HG02571 (cell line): Measurements from ENCODE around the gene CHST11.

Source experiments
- ATAC-seq: cut with Tn5 transposase; IDR thresholded peaks from one replicate; pipeline ENCODE4 v1.9.1; 2021; ENCODE audit warnings: mild to moderate bottlenecking, moderate library complexity; ENCODE audit not compliant: unreplicated experiment

Gene CHST11

DNA sequence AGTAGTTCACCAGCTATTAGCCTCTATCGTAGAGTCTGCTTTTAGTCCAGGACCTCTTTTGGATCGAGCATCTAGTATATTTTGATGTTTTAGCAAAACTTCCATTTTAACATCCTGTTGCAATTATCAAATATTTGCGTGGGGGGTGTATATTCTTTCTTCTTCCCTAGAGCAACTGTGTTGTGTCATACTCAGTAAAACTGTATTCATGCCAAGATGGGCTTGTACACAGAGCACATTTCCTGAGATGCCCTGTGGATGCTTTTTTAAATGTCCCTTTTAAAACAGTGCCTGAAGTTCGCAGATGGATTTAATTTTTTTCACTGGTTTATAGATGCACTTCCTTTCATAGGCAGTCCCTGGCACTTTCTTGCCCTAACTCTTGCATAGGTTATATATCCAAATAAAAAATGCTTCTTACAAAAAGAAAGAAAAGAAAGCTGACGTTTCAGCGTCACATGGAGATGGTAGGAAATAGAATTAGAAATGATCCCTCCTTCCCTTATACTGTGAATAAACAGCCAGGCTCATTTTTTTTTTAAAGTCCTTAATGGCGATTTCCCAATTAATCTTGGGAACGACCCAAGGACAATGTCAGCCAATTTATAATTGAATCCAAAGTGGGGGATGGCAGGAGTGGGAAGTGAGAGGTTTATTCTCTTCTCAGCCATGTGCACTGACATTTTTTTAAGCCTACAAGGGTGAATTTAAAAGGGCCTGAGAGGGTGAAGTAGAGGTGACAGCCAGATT is 254.4 kb downstream of the CHST11 start:
- no peak for ATAC-seq

DNA sequence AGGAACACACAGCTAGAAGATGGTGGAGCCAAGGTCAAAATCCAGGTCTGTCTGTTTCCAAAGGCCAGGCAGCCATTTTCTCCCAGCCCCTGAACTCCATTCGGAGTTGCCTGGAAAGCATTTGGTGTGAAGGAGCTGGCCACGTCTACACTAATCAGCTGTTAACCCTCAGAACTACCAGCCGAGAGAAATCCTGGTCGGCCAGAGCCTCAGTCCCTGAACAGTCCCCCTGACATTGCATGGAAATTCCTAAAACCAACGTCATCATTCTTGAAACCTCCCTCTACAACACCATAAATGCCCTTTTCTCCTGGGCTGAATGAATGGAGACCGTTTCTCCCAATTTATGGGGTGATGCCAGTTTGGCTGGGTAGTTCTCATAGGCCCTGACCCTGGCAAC is 255.7 kb downstream of the CHST11 start:
- ATAC-seq: no peak

DNA sequence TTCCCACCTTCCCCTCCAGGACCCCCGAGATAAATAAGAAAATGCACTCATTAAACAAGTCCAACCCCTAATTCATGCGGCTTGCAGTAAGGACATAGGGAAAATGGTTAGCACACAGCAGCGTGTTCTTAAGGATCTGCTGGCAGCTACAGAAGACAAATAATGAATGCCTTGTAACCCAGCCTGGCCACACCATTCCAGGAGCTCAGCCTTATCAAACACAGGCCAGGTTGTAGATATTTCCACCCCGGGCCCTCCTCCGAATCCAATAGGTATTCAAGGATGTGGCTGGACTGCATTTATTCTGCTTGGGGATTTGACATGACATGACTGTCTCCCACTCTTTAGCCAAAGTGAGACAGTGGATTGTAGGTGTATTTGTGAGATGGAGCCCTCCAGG is 256.2 kb downstream of the CHST11 start:
- ATAC-seq: no peak

DNA sequence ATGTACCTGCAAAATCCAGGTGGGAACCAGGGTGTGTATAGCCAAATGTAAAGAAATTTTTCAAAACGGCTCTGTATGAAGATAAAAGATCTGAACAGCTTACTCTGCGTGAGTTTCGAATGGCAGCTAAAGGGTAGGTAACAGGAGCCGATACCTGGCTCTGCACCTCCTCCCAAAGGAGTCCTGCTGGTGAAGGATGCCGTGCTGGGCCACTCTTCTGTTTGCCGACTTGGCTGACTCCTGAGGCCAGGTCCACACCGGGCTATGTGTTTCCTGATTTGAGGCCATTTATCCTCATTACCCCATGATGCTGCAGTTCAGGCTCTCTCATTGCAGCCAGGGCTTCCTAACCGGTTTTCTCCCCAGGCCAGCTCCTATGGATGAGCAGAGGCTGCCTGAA is 256.7 kb downstream of the CHST11 start:
- ATAC-seq: no peak

DNA sequence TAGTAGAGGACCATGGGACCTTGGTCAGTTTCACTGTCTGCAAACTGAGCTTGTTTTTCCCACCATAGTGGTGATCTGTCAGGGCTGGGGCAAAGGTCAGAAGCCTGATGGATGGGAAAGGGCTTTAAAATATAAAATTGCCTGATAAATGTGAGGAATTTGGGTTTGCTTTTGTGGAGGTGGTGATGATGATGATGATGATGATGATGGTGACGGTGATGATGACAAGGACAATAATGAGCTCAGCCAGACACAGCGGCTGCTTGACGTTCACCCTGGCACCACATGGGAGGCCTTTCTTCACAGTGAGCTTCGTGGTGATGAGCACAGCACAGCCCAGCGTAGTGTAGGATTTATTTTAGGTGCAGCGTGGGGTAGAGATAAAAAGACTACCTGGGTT is 257.6 kb downstream of the CHST11 start:
- ATAC-seq: no peak

DNA sequence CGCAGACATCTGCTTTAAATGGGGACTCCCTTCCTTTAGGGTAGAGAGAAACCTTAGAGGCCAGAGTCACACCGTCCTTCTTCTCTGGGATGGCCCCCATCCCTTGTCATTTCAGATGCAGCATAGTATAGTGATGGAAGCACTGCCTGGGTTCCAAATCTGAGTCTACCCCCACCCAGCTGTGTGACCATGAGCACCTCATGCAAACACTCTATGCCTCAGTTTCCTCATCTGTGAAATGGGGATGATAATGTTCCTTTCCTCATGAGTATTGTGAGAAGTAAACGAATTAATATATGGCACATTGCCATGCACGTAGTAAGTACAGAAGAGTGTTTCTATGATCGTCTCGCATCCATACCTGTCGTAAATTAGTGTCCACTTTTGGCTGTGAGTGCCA is 259.4 kb downstream of the CHST11 start:
- ATAC-seq: no peak

DNA sequence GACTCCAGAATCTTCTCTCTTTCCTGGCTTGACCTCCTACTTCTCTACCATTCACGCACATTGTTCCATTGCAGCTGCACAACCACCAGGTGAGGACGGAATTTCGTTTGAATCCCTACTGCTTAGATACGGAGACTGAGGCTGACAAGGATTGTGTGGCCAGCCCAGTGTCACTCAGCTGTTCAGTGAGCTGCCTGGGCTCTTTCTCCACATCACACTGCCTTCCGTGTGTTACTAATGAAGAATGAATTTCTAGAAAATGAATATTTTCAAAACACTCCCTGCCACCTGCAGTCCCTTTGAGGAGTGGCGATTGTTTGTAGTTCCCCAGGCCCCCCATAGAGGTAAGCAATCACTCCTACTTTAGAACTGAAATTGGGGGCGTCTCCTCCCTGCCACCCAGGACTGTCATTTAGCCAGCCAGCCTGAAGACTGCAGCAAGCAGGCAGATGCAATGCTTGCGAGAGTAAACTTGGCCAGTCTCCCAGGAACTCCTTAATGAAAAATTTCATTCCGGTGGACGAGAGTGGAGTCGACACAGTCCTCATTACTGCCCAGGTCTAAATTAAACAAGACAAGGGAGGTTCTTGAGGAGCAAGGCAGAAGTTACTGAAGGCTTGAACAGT is 261.7 kb downstream of the CHST11 start:
- ATAC-seq: no peak

DNA sequence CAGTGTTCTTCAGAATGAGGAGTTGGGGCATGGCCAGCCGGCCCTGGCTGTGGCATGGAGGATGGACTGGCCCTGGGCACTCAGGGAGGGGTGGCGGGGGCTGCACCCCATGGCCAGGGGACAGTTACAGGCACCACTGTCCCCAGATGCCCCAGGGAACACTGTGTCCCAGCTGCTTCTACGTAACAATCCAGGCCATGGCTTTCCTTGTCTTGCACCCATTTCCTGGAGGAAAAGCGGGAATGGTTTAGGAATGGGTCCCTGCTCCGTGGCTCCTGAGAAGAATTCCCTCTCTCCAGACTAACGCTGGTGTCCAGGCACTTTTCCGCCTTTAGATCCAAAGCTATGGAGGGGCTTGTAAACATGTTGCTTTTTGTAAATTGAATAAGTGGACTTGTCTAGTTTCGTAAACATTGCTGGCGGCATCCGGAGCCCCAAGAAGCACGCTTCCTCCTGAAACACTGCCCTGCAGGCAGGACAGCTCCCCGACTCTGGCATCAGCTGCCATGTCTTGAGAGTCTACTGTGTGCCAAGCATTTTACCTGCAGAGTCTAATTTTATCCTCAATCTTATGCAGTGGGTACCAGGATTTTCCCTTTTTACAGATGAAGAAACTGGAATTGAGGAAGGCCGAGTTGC is 263.1 kb downstream of the CHST11 start:
- no peak for ATAC-seq

DNA sequence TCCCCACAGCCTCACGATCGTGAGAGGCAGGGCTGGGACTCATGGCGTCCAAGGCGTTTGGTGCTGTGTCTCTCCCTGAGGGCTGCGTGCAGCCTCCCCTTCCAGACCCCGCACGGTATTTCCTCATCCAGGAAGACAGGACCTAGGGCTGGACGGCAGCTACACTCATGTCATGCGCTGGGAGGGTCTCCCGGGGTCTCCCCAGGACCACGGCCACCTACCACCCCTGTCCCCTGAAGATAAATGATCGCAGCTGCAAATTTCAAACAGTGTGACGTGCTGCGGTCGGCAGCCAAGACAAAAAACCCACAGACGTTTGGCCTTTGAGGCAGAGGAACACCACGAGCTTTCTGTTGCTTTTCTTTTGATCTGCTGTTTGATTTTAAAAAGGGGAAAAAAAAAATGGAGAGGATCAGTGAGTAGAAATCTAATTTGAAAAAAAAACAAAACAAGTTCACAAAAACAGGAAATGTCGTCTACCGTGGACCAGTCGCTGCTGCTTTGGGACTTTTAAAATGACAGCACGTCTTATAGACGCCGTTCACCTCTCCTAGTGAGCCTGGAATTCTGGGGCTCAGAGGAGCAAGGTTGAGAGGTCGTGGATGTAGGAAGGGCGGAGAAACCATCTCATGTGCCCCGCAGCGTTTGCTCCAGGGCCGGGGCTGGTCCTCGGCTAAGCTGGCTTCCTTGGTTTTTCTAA is 263.7 kb downstream of the CHST11 start:
- no peak for ATAC-seq

DNA sequence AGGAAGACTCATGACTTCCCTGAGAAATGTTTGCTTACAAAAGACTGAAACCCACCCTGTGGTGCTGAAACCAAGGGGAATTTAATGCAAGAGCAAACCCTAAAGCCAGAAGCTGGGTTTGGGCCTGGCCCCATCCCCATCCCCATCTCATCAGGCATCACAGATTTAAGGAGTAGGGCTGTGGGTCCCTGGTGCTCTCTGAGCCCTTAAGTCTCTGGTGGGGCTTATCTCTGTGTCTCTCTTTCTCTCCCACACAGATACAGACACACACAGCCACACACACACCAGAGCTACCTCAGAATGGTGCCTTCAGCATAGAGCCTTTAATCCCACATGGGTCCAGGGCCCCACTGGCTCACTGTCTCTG is 264.3 kb downstream of the CHST11 start:
- no peak for ATAC-seq

DNA sequence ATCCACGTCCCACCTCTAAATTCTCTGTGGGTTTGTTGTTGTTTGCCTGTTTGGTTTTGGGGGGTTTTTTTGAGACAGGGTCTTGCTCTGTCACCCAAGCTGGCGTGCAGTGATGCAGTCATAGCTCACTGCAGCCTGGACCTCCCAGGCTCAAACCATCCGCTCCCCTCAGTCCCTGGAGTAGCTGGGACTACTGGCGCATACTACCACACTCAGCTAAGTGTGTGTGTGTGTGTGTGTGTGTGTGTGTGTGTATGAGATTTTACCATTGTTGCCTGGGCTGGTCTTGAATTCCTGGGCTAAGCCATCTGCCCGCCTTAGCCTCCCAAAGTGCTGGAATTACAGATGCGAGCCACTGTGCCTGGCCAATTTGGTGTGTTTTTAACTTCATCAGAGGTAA is 265.2 kb downstream of the CHST11 start:
- ATAC-seq: no peak

DNA sequence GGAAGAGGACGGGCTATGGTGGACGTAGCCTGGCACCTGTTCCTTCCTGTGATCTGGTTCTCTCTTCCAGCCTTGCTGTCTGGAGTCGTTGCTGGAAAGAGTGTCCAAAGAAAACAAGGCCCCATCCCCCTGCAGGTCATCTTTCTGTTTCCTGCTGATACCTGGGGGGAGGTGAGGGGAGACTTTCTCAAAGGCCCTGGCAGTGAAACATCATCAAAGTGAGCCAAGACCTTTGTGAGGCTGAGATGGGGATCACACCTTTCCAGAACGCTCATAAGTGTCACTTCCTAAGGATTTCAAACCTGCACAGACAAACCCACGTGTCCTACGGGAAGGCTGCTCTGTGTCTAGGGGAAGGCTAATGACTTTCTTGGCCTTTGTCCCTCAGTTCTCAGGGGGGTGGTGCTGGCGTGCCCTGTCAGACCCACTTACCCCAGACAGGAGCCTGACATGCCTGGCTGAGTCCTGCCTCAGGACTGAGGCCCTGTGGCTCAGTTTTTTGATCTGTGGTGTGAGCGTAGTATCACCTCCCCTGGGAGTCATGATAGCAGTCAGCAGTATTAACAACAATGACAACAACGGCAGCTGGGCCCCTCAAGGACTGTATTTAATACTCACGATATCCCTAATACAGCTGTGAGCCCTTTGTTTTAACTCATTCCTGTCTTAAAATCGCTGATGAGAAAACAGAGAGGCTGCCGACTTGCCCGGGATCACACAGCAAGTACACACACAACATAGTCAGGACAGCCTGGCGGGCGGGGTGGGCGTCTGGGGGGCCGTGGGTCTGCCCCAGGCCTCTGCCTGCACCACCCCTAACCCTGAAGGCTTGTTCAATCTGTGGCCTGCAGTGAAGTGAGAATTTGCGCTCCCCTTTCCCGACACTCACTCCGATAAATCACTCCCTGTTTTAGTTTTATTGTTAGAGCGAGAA is 266.1 kb downstream of the CHST11 start:
- no peak for ATAC-seq

DNA sequence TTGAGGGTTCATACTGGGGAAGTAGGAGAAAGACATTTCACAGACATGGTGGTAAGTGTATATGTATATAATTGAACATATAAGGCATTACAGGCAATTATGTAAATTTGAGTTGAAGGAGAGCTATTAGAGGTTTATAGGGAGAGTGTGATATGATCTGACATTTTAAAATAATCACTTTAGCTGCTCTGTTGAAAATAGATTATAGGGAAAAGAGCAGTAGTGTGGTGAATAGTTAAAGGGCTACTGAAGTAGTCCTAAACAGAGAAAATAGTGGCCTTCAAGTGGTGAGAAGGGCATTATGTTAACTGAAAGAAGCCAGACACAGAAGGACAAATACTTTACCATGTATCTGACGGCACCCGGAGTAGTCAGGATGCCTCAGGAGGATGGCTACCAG is 267.1 kb downstream of the CHST11 start:
- ATAC-seq: no peak

DNA sequence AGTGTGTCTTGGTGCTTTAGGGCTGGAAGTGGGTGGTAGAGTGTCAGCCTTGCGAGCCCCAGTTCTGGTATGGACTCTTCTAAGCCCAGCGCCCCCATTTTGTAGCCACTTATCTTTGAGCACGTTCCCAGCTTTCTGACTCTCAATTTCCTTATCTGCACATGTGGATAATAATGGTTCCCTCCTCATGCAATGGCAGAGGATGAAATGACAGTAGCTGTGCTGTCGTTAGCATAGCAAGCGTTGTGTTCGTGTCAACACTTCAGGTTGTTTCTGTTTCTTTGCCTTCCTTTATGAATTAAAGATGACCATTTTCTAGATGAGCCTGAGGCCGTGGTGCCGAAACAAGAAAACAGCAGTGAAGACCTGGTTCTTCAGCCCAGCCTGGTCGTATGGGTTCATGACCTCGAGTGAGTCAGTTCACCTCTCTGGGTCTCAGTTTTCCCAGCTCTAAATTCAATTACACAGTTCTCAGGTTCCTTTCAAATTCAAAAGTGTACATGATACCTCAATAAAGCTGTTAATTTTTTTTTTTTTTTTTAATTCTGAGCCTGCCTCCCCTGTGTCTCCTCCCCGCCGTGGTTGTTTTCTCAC is 268.3 kb downstream of the CHST11 start:
- ATAC-seq: no peak

DNA sequence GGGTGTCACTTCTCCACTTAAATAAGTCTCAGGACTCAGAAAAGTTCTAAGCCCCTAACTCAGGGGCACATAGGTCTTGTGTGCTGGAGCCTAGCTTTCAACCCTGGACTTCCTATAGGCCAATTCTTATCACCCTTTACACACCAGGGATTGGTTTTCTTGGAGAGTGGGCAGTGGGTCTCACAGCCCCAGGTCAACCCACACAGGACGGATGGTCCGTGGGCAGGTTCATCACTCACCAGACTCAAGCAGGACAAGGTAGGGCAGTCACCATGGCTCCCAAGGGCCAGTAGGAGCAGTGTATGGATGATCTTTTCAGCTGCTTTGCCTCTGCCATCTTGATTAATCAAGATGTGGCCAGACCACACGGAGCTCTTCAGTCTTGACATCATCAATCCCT is 268.9 kb downstream of the CHST11 start:
- no peak for ATAC-seq

DNA sequence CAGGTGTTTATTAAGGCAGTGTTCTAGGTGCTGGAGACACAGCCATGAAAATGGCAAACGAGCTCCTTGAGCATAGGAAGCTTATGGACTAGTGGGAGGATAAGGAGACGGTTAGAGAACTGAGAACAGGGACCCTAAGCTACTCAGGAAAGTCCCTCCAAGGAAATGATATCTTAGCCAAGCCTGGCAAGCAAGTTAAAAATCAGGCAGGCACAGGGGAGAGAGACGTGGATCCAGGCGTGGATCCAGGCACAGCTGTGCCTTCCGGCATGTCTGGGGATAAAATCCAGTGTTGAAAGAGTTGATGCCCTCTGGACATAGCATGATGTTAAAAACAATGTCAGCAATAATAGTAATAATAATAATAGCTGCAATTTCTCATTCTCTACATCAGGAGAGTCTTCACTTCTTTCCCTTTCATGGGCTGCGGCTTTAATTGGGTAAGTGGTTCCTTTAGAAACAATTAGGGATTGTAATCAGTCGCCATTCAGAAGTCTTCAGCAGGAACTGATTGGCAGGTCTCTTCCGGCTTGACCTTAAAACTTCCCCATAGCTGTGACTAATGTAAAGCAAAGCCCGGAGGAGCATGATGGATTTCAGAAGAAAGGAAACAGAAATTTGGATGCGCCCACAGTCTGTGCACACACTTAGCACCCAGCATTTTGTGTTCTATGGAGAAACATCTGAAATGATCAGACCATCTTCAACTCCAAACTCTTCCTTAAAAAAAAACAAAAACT is 271.1 kb downstream of the CHST11 start:
- no peak for ATAC-seq

DNA sequence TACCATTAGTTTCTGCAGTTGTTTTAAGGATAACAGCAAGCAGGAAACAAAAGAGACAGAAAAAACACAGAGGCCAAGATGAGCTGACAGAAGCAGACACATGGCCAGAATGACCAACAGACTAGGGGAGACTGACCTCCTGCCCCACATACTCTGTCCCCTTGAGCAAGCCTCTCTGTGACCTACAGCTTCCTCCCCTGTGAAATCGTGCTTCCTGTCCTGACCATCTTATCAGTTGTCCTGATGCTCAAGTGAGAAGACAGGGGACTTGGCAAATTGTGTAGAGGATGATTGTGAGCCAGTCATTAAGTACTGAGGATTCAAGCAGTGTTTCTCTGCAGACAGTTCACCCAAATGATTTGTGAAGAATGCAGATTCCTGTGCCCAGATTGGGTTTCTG is 272.3 kb downstream of the CHST11 start:
- ATAC-seq: no peak

DNA sequence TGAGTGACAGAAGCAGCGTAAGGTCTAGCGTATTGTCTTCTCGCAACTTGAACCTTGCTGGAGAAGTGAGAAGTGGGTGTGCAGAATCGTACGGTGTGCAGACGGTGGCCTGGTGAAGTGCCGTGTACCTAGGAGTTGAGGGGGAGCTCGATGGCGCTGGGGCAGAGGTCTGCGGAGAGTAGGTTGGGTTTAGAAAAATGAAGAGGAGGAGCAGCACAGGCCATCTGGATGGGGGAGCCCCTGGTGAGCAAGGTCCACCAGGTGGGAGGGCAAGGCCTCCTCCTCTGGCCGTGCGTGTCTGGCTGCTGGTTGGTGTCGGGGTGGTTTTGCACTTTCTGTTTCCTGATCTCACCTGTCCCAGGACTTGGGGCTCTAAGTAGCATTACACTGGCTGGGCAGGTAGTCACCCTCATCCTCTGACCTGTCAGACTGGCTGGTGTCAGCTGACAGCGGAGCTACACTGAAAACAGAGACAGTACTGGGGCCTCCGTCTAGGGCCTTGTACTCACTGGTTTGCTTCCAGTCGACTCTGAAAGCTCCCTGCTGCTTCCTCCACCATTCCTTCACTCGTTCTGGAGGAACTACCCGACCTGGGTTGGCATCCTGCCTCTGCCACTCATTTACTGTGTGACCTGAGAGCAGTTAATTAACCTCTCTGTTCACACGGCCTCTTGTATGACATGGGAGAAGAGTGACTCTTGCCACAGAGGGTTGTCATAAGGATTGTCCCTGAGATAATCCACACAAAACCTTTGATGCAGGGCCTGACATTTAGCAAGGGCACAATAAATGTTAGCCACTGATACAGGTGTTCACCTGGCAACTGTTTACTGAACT is 273.1 kb downstream of the CHST11 start:
- no peak for ATAC-seq

DNA sequence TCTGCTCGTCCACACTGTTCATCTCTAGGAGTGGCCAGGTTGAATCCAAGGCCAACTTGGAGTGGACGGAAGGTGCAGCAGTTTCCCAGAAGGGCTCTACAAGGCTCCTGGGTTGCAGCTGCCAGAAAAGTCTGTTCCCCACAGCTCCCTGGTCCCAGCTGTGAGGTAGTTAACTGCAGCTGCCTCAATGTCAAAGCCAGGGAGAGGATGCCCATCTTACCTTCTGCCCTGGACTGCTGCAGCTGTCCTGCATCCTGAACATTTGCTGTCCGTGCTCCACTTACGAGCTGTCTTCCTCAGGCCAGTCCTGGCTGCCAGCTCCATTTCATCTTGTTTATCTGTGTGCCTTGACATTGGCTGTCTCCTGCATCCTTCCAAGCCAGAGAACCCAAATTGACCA is 274.0 kb downstream of the CHST11 start:
- no peak for ATAC-seq
